Motor neuron (in vitro differentiated cells): ENCODE results near the gene MYORG. TPM values are rescaled to one million over a fixed set of nuclear protein-coding genes. Genes with fewer than 3 reads are reported as not detected.
"Not testable (repeated sequence)": the region's sequence is repeated elsewhere in the genome, so short reads cannot be mapped to it uniquely, and the experiment has no call there.

Source experiments
- ATAC-seq, 8 experiments: fragments of 200-7000 bp; cut with Tn5 transposase; replicated peaks in 6 of 8; 2 replicates each; pipeline ENCODE4 v1.8.0; 2021; ENCODE audit warnings: mild to moderate bottlenecking in 8 of 8, moderate library complexity in 8 of 8
- H3K27ac ChIP-seq, 2 donors: fragments of 250-450 bp; sonication (Bioruptor Pico); 2 replicates each; pipeline ENCODE4 v1.9.0; 2021; ENCODE audit warnings: antibody characterized with exemption in 2 of 2, mild to moderate bottlenecking in 2 of 2, moderate library complexity in 1 of 2
- H3K4me1 ChIP-seq, 2 donors: fragments of 250-450 bp; sonication (Bioruptor Pico); replicated peaks in 1 of 2; 2 replicates each; pipeline ENCODE4 v1.6.1; 2021; ENCODE audit warnings: antibody characterized with exemption in 2 of 2, mild to moderate bottlenecking in 2 of 2, moderate library complexity in 1 of 2
- H3K4me3 ChIP-seq, 5 donors: fragments of 250-450 bp; sonication (Bioruptor Pico); 2 replicates each; pipeline ENCODE4 v1.9.0; 2021; ENCODE audit warnings: antibody characterized with exemption in 5 of 5, mild to moderate bottlenecking in 5 of 5, moderate library complexity in 4 of 5
- WGBS, 10 experiments: fragments of 450-650 bp; shearing (Covaris generic); methylation state at CpG; one replicate each; pipeline ENCODE4 v1.0.0; 2022; 5-methylcytosine and 5-hydroxymethylcytosine counted together
- in situ Hi-C, 9 experiments: fragments of 400-800 bp; cut with MboI; loops; one replicate each; pipeline ENCODE4 v1.15.0; 2021; ENCODE audit warnings: low sequenced_read_pairs in 9 of 9, low pct_unique_long_range_greater_than_20kb in 2 of 9; ENCODE audit not compliant: unreplicated experiment in 9 of 9
- total RNA-seq, 8 experiments: library from RNA; unstranded; fragments of 300-600 nt; gene quantifications; 2 replicates each; pipeline versions ENCODE4 v1.2.3 to v1.2.4, GENCODE V29; 2022

The MYORG gene
- total RNA-seq, 8 experiments from 2014 or later, result 0.31 to 11.4 (median 2.4) TPM

DNA sequence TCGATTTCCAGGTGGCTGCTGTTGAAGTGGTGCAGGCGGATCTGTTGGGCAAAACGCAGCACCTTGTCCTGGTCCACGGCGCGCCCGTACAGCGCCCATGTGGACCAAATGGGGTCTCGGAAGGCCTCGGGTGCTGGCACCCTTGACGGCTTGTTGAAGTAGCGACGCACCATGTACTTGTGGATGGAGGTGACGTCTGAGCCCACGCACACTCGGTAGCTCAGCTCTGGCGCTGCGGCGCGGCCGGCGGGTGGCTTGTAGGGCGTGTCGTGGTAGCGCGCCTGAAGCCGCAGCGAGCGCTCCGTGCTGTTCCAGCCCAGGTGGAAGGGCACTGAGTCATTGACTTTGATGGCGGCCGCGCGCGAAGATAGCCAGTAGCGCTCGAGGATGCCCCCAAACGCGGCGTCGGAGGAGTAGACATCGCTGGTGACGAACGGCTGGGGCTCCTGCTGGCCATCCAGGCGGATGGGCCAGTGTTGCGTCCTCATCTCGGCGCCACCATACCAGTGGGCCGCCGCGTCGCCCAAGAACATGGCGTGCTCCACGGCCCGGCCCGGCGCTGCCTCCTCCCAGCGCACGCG is 4.7 kb downstream of the MYORG start:
- H3K4me3 ChIP-seq, result no peak overlapping the region
- H3K27ac ChIP-seq, result no peak overlapping the region
- H3K4me1 ChIP-seq, result peaks cover 4 to 6% of the 10 kb centered on the region in 2 donors
- ATAC-seq, result no peak
- WGBS, 10 experiments, result 67 to 100% (median 99%) methylated on average over 1 to 17 of the region's 60 CpGs; no CpG with 5 or more reads in 4 of the 10 experiments
- in situ Hi-C loops, result no loop called here

- in situ Hi-C loops, result no loop called here
- no peak overlapping the region for H3K4me3 ChIP-seq
- peak in 3 of 8 experiments; percentile 33 to 77 (median 67) for ATAC-seq
- H3K4me1 ChIP-seq, result peaks cover 4 to 6% of the 10 kb centered on the region in 2 donors
- no peak overlapping the region for H3K27ac ChIP-seq
- 3 to 98% (median 86%) methylated on average over 1 to 74 of the region's 105 CpGs; no CpG with 5 or more reads in 4 of the 10 experiments for WGBS, 10 experiments
Observed at GRCh38 chr9:34370970-34371880, 5.5 kb downstream of the MYORG start.

DNA sequence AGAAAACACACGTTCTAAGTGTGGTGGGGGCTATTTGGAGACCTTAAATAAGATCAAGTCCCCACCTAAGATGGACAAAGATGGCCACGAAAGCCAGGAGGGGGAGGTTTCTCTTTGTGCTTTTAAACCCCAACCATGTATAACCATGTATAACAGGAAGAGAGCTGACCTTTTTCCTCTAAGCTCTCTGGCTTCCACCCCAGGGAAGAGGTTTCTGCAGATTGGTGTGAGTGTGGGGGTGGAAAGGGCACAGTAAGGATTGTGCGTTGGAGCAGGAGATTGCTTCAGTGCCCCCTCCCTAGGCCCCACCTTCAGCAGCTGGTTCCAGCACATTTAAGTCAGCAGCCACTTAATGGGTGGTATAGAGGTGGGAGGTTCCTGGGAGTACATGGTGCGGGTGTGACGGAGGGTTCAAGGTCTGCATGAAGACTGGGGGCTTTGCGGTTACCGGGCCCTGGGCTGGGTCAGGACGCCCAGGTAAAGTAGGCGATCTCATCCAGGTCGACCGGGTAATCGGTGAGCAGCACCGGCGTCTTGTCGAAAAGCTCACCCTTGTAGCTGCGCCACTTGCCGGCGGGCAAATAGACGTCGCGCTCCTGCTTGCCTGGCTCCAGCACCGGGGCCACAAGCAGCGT is 6.2 kb downstream of the MYORG start:
- peak in 1 of 8 experiments; percentile 41 for ATAC-seq
- Histone ChIP-seq H3K27ac (no peak overlapping the region), H3K4me3 (no peak overlapping the region), H3K4me1 (peaks cover 0 to under 1% of the 10 kb centered on the region in 2 donors)
- 13 to 100% (median 89%) methylated on average over 1 to 17 of the region's 23 CpGs; no CpG with 5 or more reads in 2 of the 10 experiments for WGBS, 10 experiments
- in situ Hi-C loops, result no loop called here

- in situ Hi-C loops, result no loop called here
- 87 to 93% methylated on average over 2 to 3 of the region's 4 CpGs; no CpG with 5 or more reads in 8 of the 10 experiments for WGBS, 10 experiments
- H3K27ac ChIP-seq, result no peak overlapping the region
- H3K4me3 ChIP-seq, result no peak overlapping the region
- H3K4me1 ChIP-seq, result no peaks in the 10 kb centered on the region
- ATAC-seq, result no peak
Observed at GRCh38 chr9:34369636-34370035, 7.1 kb downstream of the MYORG start.

DNA sequence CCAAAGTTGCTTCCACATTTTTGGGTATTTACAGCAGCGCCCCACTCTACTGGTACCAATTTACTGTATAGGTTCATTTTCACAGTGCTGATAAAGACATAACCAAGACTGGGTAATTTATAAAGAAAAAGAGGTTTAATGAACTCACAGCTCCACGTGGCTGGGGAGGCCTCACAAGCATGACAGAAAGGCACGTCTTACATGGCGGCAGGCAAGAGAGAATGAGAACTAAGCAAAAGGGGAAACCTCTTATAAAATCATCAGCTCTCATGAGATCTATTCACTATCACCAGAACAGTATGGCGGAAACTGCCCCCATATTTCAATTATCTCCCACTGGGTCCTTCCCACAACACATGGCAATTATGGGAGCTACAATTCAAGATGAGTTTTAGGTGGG is 7.9 kb downstream of the MYORG start:
- H3K27ac ChIP-seq, H3K4me3 ChIP-seq, in situ Hi-C loops, H3K4me1 ChIP-seq, ATAC-seq: not testable (repeated sequence)
- WGBS, 10 experiments, result 47 to 100% (median 81%) methylated on average over 1 to 5 of the region's 5 CpGs; no CpG with 5 or more reads in 3 of the 10 experiments

- ATAC-seq, in situ Hi-C loops, H3K4me3 ChIP-seq, H3K27ac ChIP-seq: not testable (repeated sequence)
- WGBS, 10 experiments, result 20 to 90% methylated on average over 1 to 2 of the region's 3 CpGs; no CpG with 5 or more reads in 8 of the 10 experiments
- peaks cover 11 to 14% of the 10 kb centered on the region in 2 donors for H3K4me1 ChIP-seq
Observed at GRCh38 chr9:34367751-34368410, 8.8 kb downstream of the MYORG start.

GRCh38 chr9:34366365-34366764 is 10.3 kb downstream of the MYORG start:
- 71 to 87% (median 84%) methylated on average over 1 to 2 of the region's 2 CpGs; no CpG with 5 or more reads in 6 of the 10 experiments for WGBS, 10 experiments
- ATAC-seq, result no peak
- Histone ChIP-seq H3K4me3 (no peak overlapping the region), H3K4me1 (peaks cover 11 to 14% of the 10 kb centered on the region in 2 donors), H3K27ac (no peak overlapping the region)
- in situ Hi-C loops, result no loop called here

DNA sequence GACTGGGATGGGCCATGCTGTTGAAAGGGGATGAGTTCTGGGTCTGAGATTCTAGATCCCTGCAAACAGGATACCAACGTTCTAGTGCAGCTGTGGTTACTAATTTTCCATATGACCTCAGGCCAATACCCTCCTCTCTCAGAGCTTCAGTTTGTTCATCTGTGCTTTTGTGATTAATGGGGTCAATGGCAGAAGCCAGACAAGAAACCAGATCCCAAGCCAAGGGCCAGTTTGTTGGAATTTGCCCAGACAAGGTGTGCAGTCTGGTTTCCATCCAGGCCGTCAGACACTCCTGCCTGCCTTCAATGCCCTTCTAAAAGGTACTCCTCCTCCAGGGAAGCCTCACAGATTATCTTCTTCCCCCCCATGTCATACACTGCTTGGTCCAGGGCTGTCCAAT is 11.4 kb downstream of the MYORG start:
- in situ Hi-C loops, result no loop called here
- ATAC-seq, result no peak
- H3K4me3 ChIP-seq, result no peak overlapping the region
- no peak overlapping the region for H3K27ac ChIP-seq
- peaks cover 11 to 14% of the 10 kb centered on the region in 2 donors for H3K4me1 ChIP-seq
- WGBS, 10 experiments, result 67 to 100% (median 73%) methylated on average over 1 of the region's 2 CpGs; no CpG with 5 or more reads in 6 of the 10 experiments

GRCh38 chr9:34363619-34364351 is 12.9 kb downstream of the MYORG start:
- ATAC-seq, result peak in 5 of 8 experiments; percentile 80 to 91 (median 91)
- H3K27ac ChIP-seq, result no peak overlapping the region
- H3K4me1 ChIP-seq, result peaks cover 11 to 14% of the 10 kb centered on the region in 2 donors
- WGBS, 10 experiments, result 13 to 100% (median 42%) methylated on average over 2 to 7 of the region's 13 CpGs; no CpG with 5 or more reads in 4 of the 10 experiments
- in situ Hi-C loops, result no loop called here
- no peak overlapping the region for H3K4me3 ChIP-seq

- 40 to 100% (median 83%) methylated on average over 1 to 3 of the region's 4 CpGs; no CpG with 5 or more reads in 3 of the 10 experiments for WGBS, 10 experiments
- ATAC-seq, result no peak
- Histone ChIP-seq H3K4me1 (peaks cover 11 to 14% of the 10 kb centered on the region in 2 donors), H3K4me3 (no peak overlapping the region), H3K27ac (no peak overlapping the region)
- in situ Hi-C loops, result no loop called here
Observed at GRCh38 chr9:34362614-34363214, 14.0 kb downstream of the MYORG start.

DNA sequence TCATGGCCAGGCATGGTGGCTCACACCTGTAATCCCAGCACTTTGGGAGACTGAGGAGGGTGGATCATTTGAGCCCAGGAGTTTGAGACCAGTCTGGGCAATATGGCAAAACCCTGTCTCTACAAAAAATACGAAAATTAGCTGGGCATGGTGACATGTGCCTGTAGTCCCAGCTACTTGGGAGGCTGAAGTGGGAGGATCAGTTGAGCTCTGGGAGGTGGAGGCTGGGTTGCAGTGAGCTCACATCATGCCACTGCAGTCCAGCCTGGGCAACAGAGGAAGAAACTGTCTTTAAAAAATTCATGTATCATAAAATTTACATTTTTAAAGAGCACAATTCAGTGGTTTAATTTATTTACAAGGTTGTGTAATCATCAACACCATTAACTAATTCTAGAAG is 23.7 kb downstream of the MYORG start:
- H3K4me3 ChIP-seq, H3K4me1 ChIP-seq, ATAC-seq, in situ Hi-C loops, H3K27ac ChIP-seq: not testable (repeated sequence)
- 43 to 90% (median 84%) methylated on average over 1 of the region's 1 CpG; no CpG with 5 or more reads in 6 of the 10 experiments for WGBS, 10 experiments
